RKO (cell line): Measurements from ENCODE around the gene IL17A.
"Not testable (repeated sequence)": the region's sequence is repeated elsewhere in the genome, so short reads cannot be mapped to it uniquely, and the experiment has no call there.

Source experiments
- DNase-seq: peaks from one replicate; pipeline ENCODE4 v3.0.0-alpha.2; 2016; ENCODE audit warnings: low spot score

The IL17A gene

DNA sequence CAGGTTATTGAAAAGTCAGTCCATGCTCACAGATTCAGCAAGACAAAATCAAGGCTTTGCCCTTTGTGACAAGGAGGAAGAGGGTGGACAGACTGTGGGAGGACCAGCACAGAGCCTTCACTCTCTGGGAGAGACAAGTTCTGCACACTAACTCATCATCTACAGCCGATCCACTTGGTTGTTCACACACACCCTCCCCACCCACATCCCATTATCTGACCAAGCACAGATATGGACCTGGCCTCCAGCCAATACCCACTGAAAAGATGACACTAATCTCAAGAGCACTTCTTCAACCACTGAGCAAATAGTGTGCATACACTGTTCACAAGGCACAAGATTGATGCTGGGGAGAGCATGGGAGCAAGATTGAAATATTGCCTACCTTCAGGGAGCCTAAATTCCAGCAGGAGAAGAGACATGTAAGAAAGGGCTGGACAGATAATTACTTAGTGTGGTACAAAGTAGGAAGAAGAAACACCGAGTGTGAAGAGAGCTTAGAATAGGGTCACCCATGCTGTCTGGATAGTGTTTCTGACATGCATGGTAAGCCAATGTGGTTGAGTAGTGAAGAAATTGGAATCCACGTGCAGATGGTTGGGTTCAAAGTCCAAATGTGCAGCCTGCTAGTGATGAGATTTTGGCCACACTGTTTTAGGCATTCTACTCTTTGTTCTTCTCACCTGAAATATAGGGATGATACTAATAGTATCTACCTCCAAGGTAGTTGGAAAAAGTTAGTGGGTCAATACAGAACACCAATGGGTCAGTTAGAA is 21.7 kb upstream of the IL17A start:
- DNase-seq = no peak

DNA sequence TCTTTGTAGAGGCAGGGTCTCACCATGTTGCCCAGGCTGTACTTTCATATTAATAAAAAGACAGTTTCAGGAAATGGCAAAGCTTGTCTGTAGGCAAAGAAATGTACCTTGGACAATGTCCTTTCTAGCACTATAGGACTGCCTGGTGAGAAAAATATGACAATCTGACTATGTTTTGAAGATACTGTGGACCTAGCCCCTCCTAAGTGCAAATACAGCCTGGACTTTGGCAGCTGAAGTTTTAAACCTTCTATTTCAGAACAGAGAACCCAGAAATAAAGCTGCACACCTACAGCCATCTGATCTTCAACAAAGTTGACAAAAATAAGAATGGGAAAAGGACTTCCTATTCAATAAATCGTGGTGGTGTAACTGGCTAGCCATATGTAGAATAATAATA is 18.9 kb upstream of the IL17A start:
- no peak for DNase-seq

DNA sequence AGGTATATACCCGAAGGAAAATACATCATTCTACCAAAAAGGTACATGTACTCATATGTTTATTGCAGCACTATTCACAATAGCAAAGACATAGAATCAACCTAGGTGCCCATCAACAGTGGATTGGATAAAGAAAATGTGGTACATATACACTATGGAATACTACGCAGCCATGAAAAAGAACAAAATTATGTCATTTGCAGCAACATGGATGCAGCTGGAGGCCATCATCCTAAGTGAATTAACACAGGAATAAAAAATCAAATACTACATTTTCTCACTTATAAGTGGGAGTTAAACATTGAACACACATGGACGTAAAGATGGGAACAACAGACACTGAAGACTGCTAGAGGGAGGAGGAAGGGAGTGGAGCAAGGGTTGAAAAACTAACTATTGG is 17.8 kb upstream of the IL17A start:
- not testable (repeated sequence) for DNase-seq

DNA sequence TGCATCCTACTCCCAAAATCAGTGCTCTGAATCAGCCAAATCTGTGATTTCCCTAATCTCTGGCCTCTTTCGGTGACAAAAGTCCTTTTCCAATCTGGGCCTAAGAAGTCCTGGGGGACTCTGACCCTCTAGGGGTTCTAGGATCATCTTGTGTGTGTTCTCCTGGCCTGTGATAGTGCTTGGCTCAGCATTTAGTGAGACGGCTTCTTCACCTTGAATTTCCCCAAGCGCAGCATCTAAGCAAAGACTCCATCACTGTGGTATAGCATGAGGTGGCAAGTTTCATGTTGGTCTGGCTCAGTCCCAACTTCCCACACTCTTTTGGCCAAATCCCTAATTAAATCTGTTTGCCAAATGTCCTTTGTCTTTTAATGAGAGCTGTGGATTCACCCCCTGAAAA is 12.1 kb upstream of the IL17A start:
- DNase-seq = no peak

DNA sequence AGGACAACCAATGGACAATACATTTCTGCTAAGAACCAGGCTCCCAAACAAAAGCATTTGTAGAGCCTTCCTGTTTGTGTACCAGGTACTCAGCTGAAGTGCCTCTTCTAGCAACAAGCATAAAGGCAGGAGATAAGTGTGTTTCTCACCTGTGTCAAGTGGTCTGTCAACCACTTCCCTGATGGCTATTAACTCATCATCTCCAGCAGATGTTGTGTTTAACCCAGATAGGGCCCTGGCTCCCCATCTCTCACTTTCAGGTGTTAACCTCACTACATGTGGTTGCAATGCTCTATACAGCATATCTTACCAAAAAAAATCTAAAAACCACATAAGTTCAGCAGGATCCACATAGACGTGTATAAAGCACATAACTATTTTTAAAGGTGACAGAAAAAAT is 9.6 kb upstream of the IL17A start:
- DNase-seq = no peak

DNA sequence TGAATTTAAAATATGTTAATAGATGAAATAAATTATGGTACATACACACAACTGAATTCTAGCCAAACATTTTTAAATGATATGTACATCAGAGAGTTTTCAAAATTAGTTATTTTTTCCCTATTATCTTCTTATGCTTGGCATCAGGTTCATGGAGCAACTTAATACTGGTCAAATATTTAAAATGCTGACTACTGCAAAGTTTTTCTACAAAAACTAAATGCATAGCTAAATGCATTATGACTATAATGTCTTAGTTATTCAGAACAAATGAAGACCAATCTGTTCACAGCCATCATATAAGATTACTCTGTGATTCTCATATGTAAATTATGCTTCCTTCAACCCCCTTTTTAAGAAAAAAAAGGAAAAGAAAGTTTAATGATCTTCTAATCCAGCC is 8.2 kb upstream of the IL17A start:
- DNase-seq = no peak

DNA sequence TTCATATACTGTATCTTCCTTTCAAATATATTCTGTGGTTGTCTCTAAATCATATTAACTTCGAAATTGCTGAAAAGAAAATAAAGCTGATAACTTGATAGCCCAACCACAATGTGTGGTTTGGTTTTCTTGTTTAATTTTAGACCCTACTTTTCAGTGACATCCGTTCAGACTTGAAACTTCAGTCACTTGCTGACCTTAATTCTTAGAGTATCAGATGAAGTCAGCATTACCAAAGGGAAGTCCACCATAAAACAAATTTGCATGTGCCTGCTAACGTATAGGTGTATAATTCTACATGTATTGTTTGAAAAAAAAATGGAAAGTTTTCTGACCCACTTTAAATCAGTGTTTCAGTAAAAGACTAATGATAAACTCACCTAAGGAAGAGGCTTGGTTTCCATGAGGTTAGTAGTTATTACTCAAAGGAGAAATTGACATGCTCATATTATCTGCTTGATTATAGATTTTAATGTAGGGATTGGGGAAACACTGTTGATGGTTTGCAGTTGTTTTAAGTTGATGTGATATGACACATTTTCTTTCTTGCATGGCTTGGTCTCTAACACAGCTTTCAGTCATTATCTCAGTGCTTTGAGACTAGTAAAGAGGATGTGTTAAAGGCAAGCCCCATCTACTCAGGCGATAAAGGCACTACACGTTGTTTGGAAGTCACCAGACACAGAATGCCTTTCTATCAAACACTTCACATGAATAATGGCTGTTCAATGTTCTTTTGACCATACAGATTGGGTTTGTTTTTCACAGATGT is 5.2 kb upstream of the IL17A start:
- DNase-seq = no peak

DNA sequence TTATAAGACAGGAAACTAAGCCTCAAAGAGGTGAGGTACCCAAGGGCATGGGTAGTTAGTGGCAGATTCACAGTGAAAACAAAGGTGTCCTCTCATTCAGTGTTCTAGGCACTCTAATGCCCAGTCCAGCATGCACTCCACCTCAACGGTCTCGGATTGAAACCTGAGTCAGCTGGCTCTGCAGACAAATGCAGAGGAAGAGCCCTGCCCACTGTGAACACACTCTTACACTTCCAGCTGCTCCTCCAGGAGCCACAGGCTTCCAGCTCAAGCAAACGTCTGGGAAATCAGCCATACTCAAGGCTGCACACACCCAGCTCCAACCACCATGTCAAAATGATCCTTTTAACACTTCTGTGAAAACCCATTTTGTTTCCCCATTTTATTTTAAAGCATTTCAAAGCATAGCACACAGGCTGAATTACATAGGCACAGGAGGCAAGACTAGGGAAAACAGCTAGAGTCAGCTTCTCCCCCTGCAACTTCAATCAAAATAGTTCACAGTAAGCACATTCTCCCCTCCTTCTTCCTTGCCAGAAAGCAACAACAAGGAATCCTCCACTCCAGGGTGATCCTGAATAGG is 3.0 kb upstream of the IL17A start:
- no peak for DNase-seq

DNA sequence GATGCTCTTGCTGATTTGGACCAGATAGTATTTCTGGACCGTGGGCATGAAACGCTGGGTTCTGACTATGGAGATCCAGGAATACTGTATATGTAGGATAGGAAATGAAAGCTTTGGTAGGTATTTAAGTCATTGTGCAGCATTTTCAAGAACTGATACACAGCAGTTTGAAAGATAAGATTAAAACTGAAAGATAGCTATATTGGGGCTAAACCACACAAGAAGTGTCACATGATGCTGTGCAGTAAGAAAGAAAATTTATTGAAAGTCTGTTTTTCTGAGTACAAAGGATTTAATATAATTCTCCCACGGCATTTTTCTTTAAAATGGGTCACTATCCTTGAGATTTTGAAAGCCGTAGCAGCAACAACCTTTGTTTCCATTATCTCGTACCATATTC is 305 bp downstream of the IL17A start:
- no peak for DNase-seq

DNA sequence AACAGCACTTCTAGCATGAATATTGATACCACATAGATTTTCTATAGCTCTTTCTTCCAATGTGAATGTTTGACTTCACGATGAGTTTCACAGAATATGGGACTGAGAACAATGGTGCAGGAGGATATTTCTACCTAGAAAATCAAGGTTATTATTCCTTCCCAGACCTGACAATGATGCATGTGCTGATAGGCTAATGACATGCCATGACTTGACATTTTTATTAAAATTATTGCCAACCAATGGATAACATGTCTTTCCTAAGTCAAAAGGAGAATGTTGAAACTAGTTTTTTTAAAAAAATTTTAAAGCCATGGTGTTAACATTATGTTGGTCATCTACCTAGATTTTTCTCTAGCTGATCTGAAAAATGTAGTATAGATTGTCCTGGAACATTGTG is 923 bp downstream of the IL17A start:
- DNase-seq = no peak

DNA sequence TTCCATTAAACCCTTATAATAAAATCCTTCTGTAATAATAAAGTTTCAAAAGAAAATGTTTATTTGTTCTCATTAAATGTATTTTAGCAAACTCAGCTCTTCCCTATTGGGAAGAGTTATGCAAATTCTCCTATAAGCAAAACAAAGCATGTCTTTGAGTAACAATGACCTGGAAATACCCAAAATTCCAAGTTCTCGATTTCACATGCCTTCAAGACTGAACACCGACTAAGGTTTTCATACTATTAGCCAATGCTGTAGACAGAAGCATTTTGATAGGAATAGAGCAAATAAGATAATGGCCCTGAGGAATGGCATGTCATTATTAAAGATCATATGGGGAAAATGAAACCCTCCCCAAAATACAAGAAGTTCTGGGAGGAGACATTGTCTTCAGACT is 3.8 kb downstream of the IL17A start:
- DNase-seq = no peak

DNA sequence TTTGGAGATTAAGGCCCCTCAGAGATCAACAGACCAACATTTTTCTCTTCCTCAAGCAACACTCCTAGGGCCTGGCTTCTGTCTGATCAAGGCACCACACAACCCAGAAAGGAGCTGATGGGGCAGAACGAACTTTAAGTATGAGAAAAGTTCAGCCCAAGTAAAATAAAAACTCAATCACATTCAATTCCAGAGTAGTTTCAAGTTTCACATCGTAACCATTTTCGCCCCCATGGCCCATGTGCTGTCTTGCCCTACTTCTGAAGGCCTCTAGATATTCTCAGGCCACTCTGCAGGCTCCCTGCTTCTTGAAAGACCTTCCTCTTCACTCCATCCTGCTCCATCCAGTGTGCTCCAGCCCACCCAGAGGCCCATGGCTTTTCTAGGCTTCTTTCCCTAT is 4.2 kb downstream of the IL17A start:
- no peak for DNase-seq

DNA sequence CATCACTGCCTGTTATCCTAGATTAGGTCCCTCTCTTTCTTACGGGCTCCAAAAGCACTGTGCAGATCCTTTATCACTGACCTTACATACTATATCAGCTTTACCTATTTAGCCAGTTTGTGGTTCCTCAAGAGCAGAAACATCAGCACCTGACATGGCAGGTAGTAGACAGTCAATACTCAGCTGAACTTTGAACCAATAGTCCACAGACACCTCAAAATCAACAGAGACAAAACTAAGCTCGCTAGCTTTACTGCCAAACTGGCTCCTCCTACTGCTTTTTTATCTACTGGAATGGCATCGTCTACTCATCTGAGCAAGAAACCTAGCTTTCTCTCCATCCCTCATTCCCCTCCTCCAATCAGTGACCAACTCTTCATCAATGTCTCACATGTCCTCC is 5.6 kb downstream of the IL17A start:
- DNase-seq = no peak

DNA sequence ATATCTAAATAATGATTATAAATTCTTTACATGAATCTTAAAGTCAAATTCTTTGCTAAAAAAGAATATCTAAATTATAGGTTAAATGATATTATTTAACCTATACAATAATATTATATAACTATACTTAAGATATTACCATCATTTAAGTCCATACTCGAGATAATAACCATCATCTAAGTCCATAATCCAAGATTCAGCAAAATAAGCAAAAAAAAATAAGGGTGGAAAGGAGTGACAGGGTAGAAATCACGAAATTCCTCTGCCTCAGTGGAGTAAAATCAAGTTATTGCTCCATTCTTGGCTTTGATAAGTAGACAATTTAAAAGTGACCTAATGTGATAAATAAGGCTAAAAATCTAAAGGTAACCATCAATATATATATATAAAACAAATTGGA is 9.7 kb downstream of the IL17A start:
- no peak for DNase-seq

DNA sequence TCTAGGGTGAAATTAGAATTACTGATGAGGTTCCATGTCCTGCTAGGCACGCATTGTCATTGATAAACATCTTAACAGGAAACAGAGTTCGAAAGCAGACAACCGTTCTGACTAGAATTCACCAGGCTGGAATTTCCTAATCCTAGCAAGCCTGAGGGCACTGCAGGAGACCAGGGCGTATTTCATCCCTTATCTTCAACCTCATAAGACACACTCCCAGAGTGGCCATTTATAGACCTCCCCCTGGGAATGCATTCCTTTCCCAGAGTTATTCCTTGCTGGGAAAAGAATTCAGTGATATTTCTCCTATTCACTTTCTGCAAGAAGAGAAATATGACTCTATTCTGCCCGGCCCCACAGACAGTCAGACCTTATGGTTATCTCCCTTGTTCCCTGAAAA is 13.9 kb downstream of the IL17A start:
- not testable (repeated sequence) for DNase-seq

DNA sequence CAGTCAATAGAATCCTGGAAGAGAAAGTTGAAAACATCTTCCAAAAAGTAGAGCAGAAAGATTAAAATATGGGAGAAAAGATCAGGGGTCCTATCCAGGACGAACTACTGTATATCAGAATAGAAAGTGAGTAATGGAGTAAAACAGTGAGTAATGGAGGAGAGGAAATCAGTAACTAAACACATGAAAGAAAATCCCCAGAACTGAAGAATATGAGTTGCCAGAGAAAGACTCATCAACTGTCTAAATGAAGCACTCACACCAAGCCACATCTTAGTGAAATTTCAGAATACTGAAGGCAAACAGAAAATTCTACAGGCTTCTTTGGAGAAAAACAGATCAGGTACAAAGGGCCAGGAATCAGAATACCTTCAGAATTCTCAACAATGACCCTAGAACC is 14.9 kb downstream of the IL17A start:
- DNase-seq = no peak

DNA sequence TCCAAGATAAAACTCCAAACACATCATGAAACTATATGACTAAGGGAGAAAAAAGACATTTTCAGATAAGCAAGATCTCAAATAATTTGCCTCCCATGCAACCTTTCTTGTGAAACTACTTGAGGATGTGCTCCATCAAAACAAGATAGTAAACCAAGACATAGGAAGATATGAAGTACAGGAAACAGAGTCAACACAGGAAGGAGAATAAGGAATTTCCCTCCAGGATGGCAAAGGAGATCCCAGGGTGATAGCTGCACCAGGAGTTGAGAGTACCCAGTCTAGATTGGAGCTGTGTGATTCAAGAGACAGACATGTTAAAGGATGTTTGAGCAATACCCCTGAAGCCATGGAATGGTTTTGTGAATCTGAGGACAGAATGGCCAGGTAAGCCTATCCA is 15.3 kb downstream of the IL17A start:
- no peak for DNase-seq

DNA sequence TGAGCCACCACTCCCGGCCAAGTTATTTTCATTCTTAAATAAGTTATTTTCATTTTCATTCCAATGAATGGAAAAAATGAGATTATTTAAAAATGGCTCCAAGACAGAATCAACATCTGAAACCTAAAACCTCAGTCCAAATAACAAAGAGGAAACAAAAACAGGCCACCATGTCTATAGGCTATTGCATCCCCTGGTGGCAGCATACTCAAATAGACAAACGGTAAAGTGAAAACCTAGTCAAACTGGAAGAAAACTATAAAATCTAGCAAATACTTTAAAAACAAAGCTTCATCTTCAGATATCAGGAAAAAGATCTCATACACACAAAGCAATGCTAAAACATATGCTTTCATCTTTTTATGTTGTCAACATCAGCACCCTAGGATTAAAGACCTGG is 20.9 kb downstream of the IL17A start:
- DNase-seq = no peak

DNA sequence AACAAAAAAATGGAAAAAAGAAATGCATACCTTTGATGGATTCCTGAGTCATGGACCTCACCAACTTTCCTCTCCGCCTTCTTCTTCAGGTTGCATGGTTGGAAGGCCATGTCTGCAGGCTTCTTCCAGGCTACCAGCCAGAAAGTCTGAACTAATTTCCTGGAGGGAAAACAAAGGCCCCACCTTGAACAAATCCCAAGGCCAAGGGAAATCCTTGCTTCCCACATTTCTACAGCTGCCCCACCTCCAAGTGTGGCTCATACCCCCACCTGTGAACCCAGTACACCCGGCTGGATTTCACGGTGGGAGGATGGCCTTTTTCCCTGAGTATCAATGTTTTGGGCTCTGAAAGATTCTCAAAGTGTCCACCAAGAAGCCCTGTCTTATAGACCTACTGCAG is 22.4 kb downstream of the IL17A start:
- no peak for DNase-seq

DNA sequence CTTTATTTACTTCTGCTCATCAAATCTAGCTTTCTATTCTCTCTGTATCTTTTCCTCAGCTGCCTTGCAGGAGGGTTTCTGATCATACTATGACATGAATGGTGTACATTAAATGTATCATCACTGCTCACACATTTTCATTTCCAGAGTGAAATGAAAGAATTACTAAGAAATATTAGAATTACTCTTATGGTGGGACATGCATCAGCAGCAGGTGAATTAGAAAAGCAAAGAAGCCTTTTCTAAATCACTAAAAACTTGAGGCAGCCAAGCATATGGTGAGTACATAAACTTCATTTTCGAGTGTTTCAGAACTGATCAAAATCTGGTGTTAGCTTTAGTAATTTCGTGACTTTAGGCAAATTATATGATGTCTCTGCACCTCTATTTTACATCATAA is 23.6 kb downstream of the IL17A start:
- no peak for DNase-seq

DNA sequence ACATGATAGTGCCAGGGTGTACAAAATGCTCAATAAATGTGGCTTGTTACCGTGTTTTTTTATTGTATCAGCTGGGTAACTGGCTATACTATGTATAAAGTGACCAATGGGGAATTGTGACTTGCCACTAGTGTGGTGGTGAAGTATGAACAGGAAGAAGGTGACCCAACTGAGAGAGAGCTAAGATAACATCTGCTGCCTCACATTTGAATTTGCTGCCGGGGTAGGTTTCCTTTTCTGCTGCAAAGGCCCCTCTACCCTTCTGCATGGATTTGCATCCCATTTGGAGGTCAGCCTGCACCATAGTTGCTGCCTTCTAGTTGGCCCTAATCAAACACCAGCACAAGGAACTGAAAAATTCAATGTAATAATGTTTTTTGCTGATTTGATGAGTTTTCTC is 24.1 kb downstream of the IL17A start:
- no peak for DNase-seq

DNA sequence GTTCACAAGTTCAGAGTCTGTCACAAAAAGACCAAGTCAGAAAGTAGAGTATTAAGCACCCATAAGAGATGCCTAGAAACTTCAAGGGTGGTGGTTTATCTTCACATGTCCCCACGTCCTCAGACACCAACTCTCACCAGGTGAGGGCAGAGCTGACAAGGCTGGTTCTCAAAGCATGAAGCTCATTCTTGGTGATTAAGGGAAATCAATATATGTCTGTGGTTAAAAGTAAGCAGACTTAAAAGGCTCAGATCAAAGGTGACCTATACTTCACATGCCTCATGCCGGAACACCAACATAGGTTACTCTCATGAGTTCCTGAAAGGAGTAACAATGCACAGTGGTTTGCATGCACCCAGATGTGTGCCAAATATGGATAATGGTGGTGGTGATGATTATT is 27.0 kb downstream of the IL17A start:
- DNase-seq = no peak

DNA sequence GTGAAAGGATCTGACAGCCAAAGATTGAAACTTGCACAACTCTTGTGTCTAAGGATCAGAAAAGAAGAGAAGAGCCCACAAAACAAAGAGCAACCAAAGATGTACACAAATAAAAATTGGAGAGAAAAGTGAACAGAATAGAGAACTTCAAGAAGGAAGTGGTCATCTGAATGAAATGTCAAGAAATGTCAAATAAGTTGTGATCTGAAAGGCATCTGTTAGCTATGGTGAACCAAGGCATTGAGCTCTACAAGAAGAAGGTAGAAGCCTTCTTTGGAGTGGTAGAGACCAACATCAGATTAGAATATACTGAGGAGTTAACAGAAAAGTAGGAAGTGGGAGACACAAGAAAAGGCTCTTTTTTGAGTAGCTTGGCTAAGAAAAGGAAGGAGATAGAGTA is 29.6 kb downstream of the IL17A start:
- DNase-seq = no peak
